H1 (cell line): ENCODE measurements around the gene GALNT17. TPM values are rescaled to one million over a fixed set of nuclear protein-coding genes. Genes with fewer than 3 reads are reported as not detected.

Experiments used
- CBX5 ChIP-seq: fragments of 300-800, 300-1000 bp; sonication (generic); IDR thresholded peaks from 2 replicates; pipeline ENCODE4 v1.7.1; 2016; ENCODE audit warnings: antibody characterized with exemption, low read length, low read depth
- SIX5 ChIP-seq: IDR thresholded peaks from 2 replicates; pipeline ENCODE4 v1.6.1; 2011; ENCODE audit warnings: mild to moderate bottlenecking, low read depth, low read length
- SP2 ChIP-seq: IDR thresholded peaks from 2 replicates; pipeline ENCODE4 v1.6.1; 2012; ENCODE audit warnings: mild to moderate bottlenecking, low read length, inconsistent platforms
- polyA plus RNA-seq, 7 experiments: library from polyadenylated mRNA; depleted of rRNA in 3 of 7; stranded (reverse) in 5 of 7; unstranded in 2 of 7; fragments of >200 nt in 5 of 7; fragments of 200-250 nt in 2 of 7; gene quantifications; 1 replicate in 5 of 7; 2 replicates in 1 of 7; 4 replicates in 1 of 7; pipeline versions ENCODE4 v1.2.1 to v1.2.3, GENCODE V29; 2011 to 2013; ENCODE audit warnings: missing spikeins in 2 of 7, mixed read lengths in 2 of 7
- total RNA-seq: library from RNA; stranded (reverse); fragmentation: NEBNext Ultra II Directional; extraction: Animal tissue kit (Norgen Biotek cat#: 25700); gene quantifications from 2 replicates; pipeline ENCODE4 v1.2.1, GENCODE V29; 2021

The GALNT17 gene
- total and polyA plus RNA-seq, 2 of the 8 experiments (the other 6 are each of a cell fraction or from before 2014, with no cell fraction given), result 37.7 to 47.0 TPM

GRCh38 chr7:71281261-71281660 is 149.3 kb downstream of the GALNT17 start (continued):
- TF ChIP-seq SIX5, result no peak
- TF ChIP-seq CBX5, result no peak
- TF ChIP-seq SP2, result no peak
